Upper lobe of left lung (tissue), 4 donors: Measurements from ENCODE around the gene PARM1.

ENCODE experiments used
- CTCF ChIP-seq, 6 experiments: fragments of 450-650 bp in 4 of 6; fragments of 200-600 bp in 2 of 6; sonication (generic) in 2 of 6; IDR thresholded peaks; one replicate each; pipeline ENCODE4 v1.5.1; 2016 to 2019; ENCODE audit warnings: antibody characterized with exemption in 6 of 6
- EP300 ChIP-seq, 4 donors: sonication (generic); formaldehyde crosslinking; IDR thresholded peaks; one replicate each; pipeline ENCODE4 v1.5.1; 2017; ENCODE audit warnings: antibody characterized with exemption in 4 of 4, control low read depth in 2 of 4
- POLR2A ChIP-seq, 4 donors: fragments of 450-650 bp; IDR thresholded peaks; one replicate each; pipeline ENCODE4 v1.5.1; 2016 to 2017; ENCODE audit warnings: antibody characterized with exemption in 4 of 4, mild to moderate bottlenecking in 2 of 4
- POLR2AphosphoS5 ChIP-seq, 2 donors: sonication (generic); formaldehyde crosslinking; IDR thresholded peaks; one replicate each; pipeline ENCODE4 v1.5.1; 2017; ENCODE audit warnings: antibody characterized with exemption in 2 of 2

DNA sequence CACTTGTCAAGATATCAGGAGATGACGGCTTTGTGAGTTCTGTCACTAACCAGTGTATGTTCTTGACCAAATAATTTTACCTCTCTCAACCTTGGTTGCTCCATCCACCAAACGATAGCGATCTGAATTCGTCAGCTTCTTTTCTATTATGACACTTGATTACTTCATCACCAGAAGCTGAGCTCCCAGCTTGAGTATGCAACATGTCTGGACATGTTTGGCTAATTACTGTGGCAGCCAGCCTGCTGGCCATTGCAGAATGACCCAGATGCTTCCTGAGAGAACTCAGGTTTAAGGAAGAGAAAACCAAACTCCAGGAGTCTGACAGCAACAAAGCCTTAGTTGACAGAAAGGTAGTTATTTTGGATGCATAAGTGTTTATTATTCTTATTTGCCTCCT lies 46.4 kb upstream of the PARM1 start:
- TF ChIP-seq CTCF (IDR thresholded peaks at IDR 0.05) (no peak), POLR2AphosphoS5 (IDR thresholded peaks at IDR 0.05) (no peak), EP300 (IDR thresholded peaks at IDR 0.05) (no peak), POLR2A (IDR thresholded peaks at IDR 0.05) (no peak)
